ENCODE data around the gene R3HDM2. TPM values are rescaled to one million over a fixed set of nuclear protein-coding genes. Genes with fewer than 3 reads are reported as not detected.

The R3HDM2 gene
- polyA plus RNA-seq, 1 donor from 2014 or later = 11.1 TPM

DNA sequence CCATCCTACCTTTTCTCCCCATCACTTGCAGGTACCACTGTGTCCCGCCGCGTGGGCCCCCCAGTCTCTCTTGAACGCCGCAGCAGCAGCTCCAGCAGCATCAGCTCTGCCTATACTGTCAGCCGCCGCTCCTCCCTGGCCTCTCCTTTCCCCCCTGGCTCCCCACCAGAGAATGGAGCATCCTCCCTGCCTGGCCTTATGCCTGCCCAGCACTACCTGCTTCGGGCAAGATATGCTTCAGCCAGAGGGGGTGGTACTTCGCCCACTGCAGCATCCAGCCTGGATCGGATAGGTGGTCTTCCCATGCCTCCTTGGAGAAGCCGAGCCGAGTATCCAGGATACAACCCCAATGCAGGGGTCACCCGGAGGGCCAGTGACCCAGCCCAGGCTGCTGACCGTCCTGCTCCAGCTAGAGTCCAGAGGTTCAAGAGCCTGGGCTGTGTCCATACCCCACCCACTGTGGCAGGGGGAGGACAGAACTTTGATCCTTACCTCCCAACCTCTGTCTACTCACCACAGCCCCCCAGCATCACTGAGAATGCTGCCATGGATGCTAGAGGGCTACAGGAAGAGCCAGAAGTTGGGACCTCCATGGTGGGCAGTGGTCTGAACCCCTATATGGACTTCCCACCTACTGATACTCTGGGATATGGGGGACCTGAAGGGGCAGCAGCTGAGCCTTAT is 39.6 kb upstream of the R3HDM2 start:
- H3K4me2 ChIP-seq (ENCODE audit: low read length) = no peak overlapping the region
- no peaks in the 10 kb centered on the region for H3K9me3 ChIP-seq (ENCODE audit: low read length)
- no peak overlapping the region for H3K9ac ChIP-seq (ENCODE audit: low read length)
- no peaks in the 10 kb centered on the region for H3K36me3 ChIP-seq (ENCODE audit: insufficient read depth, low read length)
- H3K27ac ChIP-seq (ENCODE audit: low read length) = no peak overlapping the region
- no peaks in the 10 kb centered on the region for H3K79me2 ChIP-seq (replicated peaks; ENCODE audit: insufficient read depth, low read length)
- no peak overlapping the region for H3K4me3 ChIP-seq (ENCODE audit: low read length)
- no peak overlapping the region for H2AFZ ChIP-seq (ENCODE audit: low read depth, low read length)
- no peak for TF ChIP-seq EP300 (conservative IDR thresholded peaks at IDR 0.05; ENCODE audit: poor library complexity, severe bottlenecking)
- TF ChIP-seq, protein P1, sequence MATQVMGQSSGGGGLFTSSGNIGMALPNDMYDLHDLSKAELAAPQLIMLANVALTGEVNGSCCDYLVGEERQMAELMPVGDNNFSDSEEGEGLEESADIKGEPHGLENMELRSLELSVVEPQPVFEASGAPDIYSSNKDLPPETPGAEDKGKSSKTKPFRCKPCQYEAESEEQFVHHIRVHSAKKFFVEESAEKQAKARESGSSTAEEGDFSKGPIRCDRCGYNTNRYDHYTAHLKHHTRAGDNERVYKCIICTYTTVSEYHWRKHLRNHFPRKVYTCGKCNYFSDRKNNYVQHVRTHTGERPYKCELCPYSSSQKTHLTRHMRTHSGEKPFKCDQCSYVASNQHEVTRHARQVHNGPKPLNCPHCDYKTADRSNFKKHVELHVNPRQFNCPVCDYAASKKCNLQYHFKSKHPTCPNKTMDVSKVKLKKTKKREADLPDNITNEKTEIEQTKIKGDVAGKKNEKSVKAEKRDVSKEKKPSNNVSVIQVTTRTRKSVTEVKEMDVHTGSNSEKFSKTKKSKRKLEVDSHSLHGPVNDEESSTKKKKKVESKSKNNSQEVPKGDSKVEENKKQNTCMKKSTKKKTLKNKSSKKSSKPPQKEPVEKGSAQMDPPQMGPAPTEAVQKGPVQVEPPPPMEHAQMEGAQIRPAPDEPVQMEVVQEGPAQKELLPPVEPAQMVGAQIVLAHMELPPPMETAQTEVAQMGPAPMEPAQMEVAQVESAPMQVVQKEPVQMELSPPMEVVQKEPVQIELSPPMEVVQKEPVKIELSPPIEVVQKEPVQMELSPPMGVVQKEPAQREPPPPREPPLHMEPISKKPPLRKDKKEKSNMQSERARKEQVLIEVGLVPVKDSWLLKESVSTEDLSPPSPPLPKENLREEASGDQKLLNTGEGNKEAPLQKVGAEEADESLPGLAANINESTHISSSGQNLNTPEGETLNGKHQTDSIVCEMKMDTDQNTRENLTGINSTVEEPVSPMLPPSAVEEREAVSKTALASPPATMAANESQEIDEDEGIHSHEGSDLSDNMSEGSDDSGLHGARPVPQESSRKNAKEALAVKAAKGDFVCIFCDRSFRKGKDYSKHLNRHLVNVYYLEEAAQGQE (IDR thresholded peaks at IDR 0.05; ENCODE audit: borderline replicate concordance) = no peak
- TF ChIP-seq SMC3 (conservative IDR thresholded peaks at IDR 0.05; ENCODE audit: poor library complexity) = no peak
- no peak for TF ChIP-seq MXI1 (conservative IDR thresholded peaks at IDR 0.05; ENCODE audit: poor library complexity, severe bottlenecking)
- no peak for TF ChIP-seq POLR2AphosphoS5 (IDR thresholded peaks at IDR 0.05)
- TF ChIP-seq TAF1 (IDR thresholded peaks at IDR 0.05; ENCODE audit: low read depth) = no peak
- TF ChIP-seq EZH2 (IDR thresholded peaks at IDR 0.05; ENCODE audit: borderline replicate concordance, insufficient read depth, low read length, poor library complexity, severe bottlenecking) = no peak
- TF ChIP-seq, protein P2, sequence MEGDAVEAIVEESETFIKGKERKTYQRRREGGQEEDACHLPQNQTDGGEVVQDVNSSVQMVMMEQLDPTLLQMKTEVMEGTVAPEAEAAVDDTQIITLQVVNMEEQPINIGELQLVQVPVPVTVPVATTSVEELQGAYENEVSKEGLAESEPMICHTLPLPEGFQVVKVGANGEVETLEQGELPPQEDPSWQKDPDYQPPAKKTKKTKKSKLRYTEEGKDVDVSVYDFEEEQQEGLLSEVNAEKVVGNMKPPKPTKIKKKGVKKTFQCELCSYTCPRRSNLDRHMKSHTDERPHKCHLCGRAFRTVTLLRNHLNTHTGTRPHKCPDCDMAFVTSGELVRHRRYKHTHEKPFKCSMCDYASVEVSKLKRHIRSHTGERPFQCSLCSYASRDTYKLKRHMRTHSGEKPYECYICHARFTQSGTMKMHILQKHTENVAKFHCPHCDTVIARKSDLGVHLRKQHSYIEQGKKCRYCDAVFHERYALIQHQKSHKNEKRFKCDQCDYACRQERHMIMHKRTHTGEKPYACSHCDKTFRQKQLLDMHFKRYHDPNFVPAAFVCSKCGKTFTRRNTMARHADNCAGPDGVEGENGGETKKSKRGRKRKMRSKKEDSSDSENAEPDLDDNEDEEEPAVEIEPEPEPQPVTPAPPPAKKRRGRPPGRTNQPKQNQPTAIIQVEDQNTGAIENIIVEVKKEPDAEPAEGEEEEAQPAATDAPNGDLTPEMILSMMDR (IDR thresholded peaks at IDR 0.05; ENCODE audit: poor library complexity, severe bottlenecking) = no peak
- TF ChIP-seq RAD21 (conservative IDR thresholded peaks at IDR 0.05) = no peak
- peaks cover 50% of the 10 kb centered on the region for H3K27me3 ChIP-seq (ENCODE audit: insufficient read depth, low read depth, low read length)
- no peaks in the 10 kb centered on the region for H4K20me1 ChIP-seq (ENCODE audit: insufficient read depth)
- H3F3A ChIP-seq (ENCODE audit: insufficient read depth, low read length, poor library complexity, severe bottlenecking) = no peaks in the 10 kb centered on the region
- no peaks in the 10 kb centered on the region for H3K9me2 ChIP-seq (ENCODE audit: insufficient read depth, low read length)

DNA sequence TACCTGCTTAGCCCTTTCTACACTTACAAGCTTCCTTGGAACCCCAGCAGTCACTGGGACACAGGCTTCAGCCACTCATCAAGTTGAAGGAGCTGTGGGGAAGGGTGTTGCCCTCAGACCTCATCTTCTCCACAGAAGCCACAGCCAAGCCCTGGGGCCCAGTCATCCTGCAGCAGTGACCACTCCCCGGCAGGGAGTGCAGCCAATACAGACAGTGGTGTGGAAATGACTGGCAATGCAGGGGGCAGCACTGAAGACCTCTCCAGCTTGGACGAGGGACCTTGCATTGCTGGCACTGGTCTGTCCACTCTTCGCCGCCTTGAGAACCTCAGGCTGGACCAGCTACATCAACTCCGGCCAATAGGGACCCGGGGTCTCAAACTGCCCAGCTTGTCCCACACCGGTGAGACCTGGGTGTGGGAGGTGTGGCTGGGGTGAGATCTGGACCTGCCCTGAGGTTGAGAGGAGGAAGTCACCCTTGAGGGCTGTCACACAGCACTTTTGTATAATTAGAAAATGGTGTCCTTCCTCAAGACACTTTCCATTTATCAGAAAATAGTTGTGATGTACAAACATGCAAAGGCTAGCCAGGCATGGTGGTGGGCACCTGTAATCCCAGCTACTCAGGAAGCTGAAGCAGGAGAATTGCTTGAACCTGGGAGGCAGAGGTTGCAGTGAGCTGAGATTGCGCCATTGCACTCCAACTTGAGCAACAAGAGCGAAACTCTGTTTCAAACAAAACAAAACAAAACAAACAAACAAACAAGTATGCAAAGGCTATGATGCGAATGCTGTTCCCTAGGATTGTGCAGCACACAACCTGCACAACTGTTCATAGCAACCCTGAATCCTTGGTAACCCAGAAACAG is 38.7 kb upstream of the R3HDM2 start:
- Histone ChIP-seq H2AFZ (ENCODE audit: low read depth, low read length) (no peak overlapping the region), H3K4me2 (ENCODE audit: low read length) (no peak overlapping the region), H4K20me1 (ENCODE audit: insufficient read depth) (no peaks in the 10 kb centered on the region), H3F3A (ENCODE audit: insufficient read depth, low read length, poor library complexity, severe bottlenecking) (no peaks in the 10 kb centered on the region), H3K79me2 (replicated peaks; ENCODE audit: insufficient read depth, low read length) (no peaks in the 10 kb centered on the region), H3K27me3 (ENCODE audit: insufficient read depth, low read depth, low read length) (peaks cover 41% of the 10 kb centered on the region), H3K27ac (ENCODE audit: low read length) (no peak overlapping the region), H3K9ac (ENCODE audit: low read length) (no peak overlapping the region), H3K4me3 (ENCODE audit: low read length) (no peak overlapping the region), H3K36me3 (ENCODE audit: insufficient read depth, low read length) (no peaks in the 10 kb centered on the region), H3K9me2 (ENCODE audit: insufficient read depth, low read length) (no peaks in the 10 kb centered on the region), H3K9me3 (ENCODE audit: low read length) (no peaks in the 10 kb centered on the region)
- no peak for TF ChIP-seq EZH2 (IDR thresholded peaks at IDR 0.05; ENCODE audit: borderline replicate concordance, insufficient read depth, low read length, poor library complexity, severe bottlenecking)
- TF ChIP-seq, protein P2 (IDR thresholded peaks at IDR 0.05; ENCODE audit: poor library complexity, severe bottlenecking) = no peak
- no peak for TF ChIP-seq POLR2AphosphoS5 (IDR thresholded peaks at IDR 0.05)
- no peak for TF ChIP-seq EP300 (conservative IDR thresholded peaks at IDR 0.05; ENCODE audit: poor library complexity, severe bottlenecking)
- no peak for TF ChIP-seq RAD21 (conservative IDR thresholded peaks at IDR 0.05)
- TF ChIP-seq TAF1 (IDR thresholded peaks at IDR 0.05; ENCODE audit: low read depth) = no peak
- TF ChIP-seq, protein P1 (IDR thresholded peaks at IDR 0.05; ENCODE audit: borderline replicate concordance) = no peak
- TF ChIP-seq MXI1 (conservative IDR thresholded peaks at IDR 0.05; ENCODE audit: poor library complexity, severe bottlenecking) = no peak
- no peak for TF ChIP-seq SMC3 (conservative IDR thresholded peaks at IDR 0.05; ENCODE audit: poor library complexity)

Data from neural cell (in vitro differentiated cells).